GM18498 (cell line): ENCODE measurements around the gene ALDH1B1.

Experiments
- ATAC-seq: cut with Tn5 transposase; IDR thresholded peaks from one replicate; pipeline ENCODE4 v1.9.1; 2021; ENCODE audit warnings: mild to moderate bottlenecking, moderate library complexity; ENCODE audit not compliant: unreplicated experiment

The ALDH1B1 gene

DNA sequence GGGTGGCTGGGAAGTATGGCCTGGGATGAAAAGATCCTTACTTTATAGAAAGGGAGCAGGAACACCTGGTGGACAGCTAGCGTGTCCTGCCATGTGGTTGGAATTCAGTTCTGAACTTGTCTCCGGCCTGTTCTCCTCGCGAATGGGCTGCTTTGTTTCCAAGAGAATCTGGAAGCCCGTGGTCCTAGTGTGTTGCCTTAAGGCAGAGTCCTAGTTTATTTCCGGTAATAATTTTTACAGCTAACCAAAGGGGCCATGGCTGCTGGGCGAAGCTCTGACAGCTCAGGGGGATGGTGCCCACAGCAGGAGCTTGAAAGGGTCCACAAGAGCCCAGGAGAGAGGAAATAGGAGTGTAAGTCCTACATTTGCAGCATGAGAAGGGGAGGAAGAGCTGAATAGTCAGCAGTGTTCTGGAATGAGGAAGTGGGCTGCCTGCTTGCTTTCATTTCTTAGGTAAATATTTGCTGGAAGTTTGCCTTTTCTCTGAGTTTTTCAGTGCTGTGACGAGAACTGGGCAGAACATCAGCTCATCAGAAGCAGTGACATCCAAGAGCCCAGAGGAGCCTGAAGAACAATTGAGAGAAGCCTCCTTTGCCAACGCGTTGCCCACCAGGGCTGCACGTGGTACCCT is 44.8 kb downstream of the ALDH1B1 start:
- ATAC-seq = peak; percentile 57

DNA sequence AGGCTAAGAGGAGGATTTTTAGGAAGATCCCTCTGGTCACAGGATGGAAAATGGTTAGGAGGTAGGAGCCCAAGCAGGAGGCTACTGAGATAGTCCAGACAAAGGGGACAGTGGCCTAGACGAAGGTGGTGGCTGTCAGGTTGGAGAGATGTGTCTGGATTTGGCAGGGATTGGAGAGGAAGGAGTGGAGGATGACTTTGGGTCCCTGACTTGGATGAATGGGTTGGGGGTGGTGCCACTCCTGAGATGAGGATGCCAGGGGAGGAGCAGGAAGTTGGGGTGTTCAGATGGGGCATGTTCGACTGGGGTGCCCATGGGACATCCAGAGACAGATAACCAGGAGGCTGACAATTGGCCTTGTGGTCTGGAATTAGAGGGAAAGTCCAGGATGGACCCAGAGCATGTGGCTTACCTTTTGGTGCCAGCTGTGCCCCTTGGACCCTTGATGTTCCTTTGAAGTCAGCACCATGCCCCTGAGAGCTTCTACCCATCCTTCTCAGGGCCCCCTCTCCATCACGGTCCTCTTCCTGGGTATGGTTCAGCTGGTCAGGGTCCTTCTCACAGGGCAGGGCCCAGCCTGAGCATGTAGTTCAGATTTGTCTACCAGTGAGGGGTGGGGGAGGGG is 46.9 kb downstream of the ALDH1B1 start:
- no peak for ATAC-seq

DNA sequence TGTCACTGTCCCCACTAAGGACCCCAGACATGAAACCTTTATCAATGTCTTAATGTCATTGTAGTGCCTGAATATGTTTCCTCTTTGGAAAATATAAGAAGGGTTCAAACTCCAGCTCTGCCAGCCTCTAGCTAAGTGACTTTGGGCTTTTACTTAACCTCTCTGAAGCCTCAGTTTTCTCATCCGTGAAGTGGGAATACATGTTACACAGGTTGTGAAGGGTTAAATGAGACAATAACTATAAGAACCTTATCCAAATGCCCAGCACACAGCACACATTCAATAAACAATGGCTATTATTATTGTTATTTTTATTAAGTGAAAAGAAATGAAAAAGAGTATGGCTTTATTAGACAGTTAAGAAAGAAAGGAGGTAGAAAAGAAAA is 47.4 kb downstream of the ALDH1B1 start:
- no peak for ATAC-seq

DNA sequence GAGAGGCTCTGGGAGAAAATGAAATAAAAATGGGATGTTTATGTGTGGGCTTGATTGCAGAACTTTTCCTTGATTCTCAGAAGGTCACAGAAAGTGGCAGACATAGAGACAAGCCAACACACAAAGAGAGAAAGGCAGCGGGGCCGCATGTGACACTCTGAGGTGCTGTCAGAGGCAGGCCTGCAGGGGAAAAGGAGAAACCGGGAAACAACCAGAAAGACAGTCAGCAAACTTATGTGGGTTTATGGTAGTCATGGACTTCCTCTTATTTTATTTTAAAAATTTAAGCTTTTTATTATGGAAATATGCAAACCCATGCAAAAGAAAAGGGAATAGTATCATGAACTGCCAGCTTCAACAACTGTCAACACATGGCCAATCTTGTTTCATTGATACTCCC is 48.0 kb downstream of the ALDH1B1 start:
- ATAC-seq = no peak

DNA sequence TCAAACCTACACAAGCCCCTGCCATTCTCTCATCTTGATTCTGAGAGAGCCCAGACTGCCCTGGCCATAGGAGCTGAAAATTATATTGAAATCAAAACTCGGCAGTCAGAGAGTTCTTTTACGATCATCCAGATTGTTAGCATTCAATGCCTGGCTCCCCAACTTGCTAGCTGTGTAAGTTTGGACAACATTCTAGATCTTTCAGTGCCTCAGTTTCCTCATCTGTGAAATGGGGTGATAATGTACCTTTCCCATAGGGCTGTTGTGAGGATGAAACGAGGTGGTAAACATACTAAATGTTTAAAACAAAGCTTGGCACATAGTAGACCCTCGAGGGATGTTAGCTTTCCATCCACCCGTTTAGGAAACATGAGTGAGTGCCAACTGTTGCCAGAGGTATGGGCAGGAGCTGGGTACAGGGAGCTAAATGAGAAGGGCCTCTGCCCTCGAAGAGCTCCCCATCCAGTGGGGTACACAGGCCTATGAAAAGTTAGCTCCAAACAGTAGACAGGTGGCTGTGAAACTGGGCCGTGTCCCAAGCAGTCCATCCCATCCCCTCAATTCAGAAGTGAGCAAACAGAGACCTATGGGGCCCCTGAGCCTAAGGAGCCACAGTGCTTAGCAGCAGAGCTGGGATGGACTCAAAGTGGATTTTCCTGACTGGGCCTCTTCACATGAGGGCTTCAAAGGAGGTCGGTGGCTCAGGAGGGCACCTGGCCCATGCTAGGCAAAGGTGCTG is 49.0 kb downstream of the ALDH1B1 start:
- no peak for ATAC-seq

DNA sequence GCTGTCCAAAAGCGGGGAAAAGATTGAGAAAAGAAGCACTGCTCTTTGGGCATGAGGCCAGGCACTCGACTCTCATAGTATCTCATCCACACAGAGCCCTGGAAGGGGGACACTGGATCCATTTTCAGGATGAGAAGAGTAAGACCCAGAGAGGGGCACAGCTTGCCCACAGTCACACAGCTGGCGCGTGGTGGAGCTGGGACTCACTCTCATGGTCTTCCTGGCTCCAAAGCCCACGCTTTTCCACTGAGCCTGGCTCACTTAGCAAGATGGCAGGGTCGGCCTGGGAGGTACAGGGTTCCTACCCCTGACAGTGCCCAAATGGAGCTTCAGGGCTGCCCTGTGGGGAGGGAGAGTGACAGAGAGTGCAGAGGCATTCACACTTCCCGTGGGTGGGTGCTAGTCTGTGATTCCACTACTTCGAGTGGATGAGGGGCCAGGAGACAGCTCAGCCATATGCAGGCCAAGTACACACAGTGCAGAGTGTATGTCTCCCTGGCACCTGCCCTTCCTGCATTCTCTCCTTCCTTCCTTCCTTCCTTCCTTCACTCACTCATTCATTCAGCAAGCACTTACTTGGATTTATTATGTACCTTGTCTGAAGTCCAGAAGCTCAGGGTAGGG is 50.1 kb downstream of the ALDH1B1 start:
- ATAC-seq = no peak

DNA sequence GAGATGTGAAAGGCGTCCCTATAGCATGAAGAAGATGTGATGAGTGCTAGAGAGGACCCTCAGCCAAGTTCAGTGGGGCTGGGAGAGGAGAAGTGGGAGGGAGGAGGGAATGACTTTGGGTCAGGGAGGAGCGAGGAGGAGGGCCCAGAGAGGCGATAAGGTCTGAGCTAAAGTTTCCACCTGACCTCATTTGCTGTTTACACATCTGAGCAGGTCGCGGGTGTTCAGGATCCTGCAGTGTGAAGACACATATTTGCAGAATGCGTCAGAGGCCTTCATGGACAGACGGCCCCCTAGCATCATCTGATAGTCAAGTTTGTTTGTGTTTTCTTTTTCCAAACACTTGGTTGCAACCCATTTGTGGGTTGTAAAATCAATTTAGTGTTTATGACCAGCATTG is 50.7 kb downstream of the ALDH1B1 start:
- ATAC-seq = no peak

DNA sequence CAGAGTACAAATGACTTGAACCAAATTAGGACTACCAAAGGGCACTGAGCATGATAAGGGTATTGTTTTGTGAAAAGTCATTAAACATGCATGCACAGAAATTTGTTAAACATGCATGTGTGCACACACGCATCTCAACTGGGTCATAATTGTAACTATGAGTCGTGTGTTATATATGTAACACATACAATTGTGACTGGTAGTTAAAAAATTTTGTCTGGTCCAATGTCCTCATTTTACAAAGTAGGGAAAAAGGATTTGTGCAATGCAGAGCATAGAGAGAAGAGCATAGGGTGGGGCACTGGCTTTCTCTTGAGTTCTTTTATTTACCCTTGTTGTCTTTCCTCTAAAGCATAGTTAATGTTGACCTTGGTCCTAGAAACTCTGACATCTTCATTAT is 51.1 kb downstream of the ALDH1B1 start:
- ATAC-seq = no peak

DNA sequence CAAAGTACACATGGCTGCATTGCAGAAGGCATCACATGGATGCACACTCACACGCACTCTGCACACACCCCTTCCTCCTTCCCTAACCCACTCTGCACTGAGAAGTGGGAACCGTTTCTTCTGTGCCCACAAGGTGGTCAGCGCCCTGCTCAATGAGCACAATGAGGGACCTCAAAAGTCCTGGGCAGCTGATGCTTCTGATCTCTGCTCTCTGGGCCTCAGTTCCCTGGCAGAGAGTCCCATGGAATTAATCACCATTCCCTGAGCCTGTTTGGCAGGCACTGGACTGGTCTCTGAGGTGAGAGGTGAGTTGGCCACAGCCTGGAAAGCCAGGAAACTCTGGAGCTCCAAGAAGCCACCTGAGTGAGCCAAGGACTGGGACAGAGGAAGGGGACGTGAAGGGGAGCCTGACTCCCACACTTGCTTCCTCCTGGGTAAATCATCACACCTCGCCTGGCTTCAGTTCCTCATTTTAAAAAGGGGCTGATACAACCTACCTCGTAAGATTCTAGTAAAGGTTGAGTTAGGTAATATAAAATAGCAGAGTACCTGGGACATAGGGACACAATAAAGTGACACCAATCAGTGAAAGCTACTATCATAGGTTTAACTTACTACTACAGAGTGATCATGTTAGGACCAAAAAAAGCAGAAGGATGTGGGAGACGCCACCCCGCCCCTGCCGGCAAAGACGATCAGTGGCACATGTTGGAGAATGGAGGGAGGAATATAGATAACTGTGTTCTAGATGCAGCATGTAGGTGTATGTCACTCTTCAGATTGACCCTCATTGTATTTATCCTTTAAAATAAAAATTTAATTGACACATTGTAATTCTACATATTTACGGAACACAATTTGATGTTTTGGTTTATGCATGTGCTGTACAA is 52.9 kb downstream of the ALDH1B1 start:
- peak; percentile 97 for ATAC-seq

DNA sequence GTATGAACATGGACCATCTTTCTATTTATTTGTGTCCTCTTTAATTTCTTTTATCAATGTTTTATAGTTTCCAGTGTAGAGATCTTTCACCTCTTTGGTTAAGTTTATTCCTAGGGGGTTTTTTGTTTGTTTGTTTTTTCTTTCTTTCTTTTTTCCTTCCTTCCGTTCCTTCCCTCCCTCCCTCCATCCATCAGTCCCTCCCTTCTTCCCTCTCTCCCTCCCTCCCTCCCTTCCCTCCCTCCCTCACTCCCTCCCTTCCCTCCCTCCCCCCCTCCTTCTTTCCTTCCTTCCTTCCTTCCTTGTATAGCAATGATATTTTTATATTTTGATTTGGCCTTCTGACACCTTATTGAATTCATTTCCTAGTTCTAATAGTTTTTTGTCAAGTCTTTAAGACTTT is 55.2 kb downstream of the ALDH1B1 start:
- no peak for ATAC-seq
